ENCODE measurements around the gene MED31.
A peak's percentile ranks its signal among the peaks of the same experiment; 100 is the strongest.
"Not testable (repeated sequence)": the region's sequence is repeated elsewhere in the genome, so short reads cannot be mapped to it uniquely, and the experiment has no call there.

Gene MED31

GRCh38 chr17:6655732-6656361 lies 4.4 kb upstream of the MED31 start:
- Mint-ChIP-seq H3K27me3 (ENCODE audit: low read depth) (peaks cover 28% of the 10 kb centered on the region), H3K4me1 (ENCODE audit: low read depth) (peaks cover 48% of the 10 kb centered on the region), H3K4me3 (peak overlapping the region; percentile 84), H3K36me3 (ENCODE audit: low read depth) (peaks cover 16% of the 10 kb centered on the region), H3K27ac (peak overlapping the region; percentile 22)
- not testable (repeated sequence) for H3K9me3 Mint-ChIP-seq

DNA sequence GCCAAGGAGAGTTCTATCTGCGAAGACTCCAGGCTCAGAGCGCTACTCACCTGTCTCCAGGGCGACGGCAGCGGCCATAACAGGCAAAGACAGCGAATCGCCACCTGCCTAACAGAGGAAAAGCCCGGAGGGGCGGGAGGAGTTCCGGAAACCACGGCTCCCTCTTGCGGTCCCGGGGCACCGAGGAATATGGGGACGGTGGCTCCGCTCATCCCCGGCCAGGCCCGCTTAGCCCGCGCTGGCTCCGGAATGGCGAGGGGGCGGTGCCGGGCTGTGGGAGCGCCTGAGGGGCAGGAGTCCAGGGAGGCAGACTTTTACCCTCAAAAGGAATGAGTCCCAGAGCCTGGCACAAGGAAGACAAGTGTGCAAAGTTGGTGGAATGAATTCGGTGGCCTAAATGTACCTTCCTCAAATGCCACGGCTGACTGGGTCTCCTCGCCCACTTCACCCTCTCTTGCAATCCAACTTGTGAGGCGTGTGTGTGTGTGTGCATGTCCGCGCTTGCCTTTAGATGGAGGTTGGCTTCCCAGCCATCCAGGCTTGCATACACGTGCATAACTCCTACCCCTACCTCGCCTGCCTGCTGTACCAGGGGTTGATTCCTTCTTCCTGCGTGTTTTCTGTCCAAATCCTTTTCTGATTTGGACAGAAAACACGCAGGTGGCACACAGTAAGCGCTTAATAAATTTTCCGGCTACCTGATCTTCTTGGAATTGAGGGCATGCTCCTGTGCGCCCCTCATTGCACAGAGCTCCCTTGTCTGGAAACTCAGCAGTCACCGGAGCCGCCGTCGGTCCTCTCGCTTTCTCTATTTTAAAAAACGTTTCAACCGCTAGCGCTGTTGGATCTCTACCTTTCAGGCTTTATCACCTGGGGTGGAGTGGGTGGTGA lies 3.7 kb upstream of the MED31 start:
- H3K4me1 Mint-ChIP-seq (ENCODE audit: low read depth), result peaks cover 47% of the 10 kb centered on the region
- H3K27ac Mint-ChIP-seq, result no peak overlapping the region
- no peaks in the 10 kb centered on the region for H3K9me3 Mint-ChIP-seq
- H3K27me3 Mint-ChIP-seq (ENCODE audit: low read depth), result peaks cover 25% of the 10 kb centered on the region
- peak overlapping the region; percentile 84 for H3K4me3 Mint-ChIP-seq
- H3K36me3 Mint-ChIP-seq (ENCODE audit: low read depth), result peaks cover 14% of the 10 kb centered on the region

DNA sequence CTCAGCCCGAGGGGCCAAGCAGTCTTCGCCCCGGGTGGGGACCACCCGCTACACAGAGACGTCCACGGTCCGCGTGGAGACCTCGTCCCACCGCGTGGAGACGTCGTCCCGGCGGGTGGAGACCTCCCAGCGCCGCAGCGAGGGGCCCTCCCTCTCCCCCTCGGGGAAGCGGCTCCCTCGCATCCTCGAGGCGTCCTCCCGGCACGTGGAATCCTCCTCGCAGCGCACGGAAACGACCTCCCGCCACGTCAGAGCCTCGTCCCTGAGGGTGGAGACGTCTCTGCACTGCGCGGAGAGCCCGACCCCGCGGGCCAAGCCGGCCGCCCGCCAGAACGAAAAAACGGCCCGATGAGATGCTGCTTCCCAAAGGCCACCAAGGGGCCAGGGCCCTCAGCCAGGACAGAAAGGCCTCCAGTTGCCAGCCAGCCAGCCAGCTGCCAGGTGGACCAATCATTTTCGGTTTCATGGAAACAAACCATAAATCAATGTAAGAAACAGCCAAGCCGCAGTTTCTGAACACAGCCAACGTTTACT lies 581 bp upstream of the MED31 start:
- H3K9me3 Mint-ChIP-seq, result no peaks in the 10 kb centered on the region
- peaks cover 21% of the 10 kb centered on the region for H3K36me3 Mint-ChIP-seq (ENCODE audit: low read depth)
- H3K4me1 Mint-ChIP-seq (ENCODE audit: low read depth), result peaks cover 53% of the 10 kb centered on the region
- peak overlapping the region; percentile 54 for H3K4me3 Mint-ChIP-seq
- H3K27me3 Mint-ChIP-seq (ENCODE audit: low read depth), result peaks cover 22% of the 10 kb centered on the region
- no peak overlapping the region for H3K27ac Mint-ChIP-seq

- Mint-ChIP-seq H3K36me3 (ENCODE audit: low read depth) (peaks cover 34% of the 10 kb centered on the region), H3K27ac (no peak overlapping the region), H3K4me1 (ENCODE audit: low read depth) (peaks cover 63% of the 10 kb centered on the region), H3K4me3 (no peak overlapping the region), H3K9me3 (no peaks in the 10 kb centered on the region), H3K27me3 (ENCODE audit: low read depth) (peaks cover under 1% of the 10 kb centered on the region)
Measured at GRCh38 chr17:6648181-6648580, 3.2 kb downstream of the MED31 start.

DNA sequence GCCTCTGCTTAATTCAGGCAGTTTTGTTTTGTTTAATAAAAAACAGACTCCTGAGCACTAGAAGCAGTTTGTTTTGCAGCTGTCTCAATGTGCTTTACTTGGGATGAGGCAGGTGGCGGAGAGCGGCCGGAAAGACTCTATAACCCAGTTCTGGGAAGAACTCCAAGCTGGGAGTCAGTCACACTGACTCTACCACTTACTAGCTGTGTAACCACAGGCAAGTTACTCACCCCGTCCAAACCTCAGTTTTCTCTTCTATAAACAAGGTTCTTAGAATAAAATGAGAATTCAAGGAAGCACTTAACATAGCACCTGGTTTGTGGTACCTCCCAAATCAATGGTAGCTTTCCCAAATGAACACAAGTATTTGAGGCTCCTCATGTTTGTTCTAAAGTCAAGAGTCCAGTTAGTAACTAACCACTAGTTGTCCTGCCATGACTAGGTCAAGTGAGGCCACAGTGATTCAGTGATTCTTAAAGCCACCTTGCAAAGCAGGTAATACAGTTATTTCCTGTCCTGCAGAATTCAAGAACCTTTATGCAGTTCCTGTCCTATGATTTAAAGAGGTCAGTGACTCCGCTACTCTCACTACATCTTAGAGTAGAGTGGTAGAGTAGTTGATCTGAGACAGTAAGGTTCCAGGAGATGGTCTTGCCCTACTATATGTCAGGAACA lies 7.8 kb downstream of the MED31 start:
- no peak overlapping the region for H3K4me3 Mint-ChIP-seq
- H3K27ac Mint-ChIP-seq, result peak overlapping the region; percentile 26
- H3K4me1 Mint-ChIP-seq (ENCODE audit: low read depth), result peaks cover 63% of the 10 kb centered on the region
- H3K27me3 Mint-ChIP-seq (ENCODE audit: low read depth), result no peaks in the 10 kb centered on the region
- no peaks in the 10 kb centered on the region for H3K9me3 Mint-ChIP-seq
- H3K36me3 Mint-ChIP-seq (ENCODE audit: low read depth), result peaks cover 29% of the 10 kb centered on the region

DNA sequence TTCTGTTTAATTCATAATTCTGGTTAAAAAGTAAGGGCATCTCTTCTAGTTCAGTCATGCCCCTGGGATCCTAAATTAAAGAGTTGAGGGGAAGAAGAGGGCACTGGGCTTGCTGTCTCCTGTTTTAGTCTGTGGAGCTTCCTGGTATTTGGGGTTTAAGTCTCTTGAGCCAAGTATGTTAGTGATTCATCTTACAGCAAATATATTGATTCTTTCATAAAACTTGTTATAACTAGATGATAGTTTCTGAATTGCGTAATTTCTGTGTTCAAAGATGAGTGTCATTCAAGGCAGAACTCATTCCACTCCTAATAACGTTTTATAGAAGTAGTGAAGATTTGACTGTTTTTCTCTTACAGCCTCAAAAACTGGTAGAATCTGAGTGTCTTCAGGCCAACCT lies 8.8 kb downstream of the MED31 start:
- Mint-ChIP-seq H3K9me3 (no peaks in the 10 kb centered on the region), H3K4me3 (peak overlapping the region; percentile 57), H3K4me1 (ENCODE audit: low read depth) (peaks cover 61% of the 10 kb centered on the region), H3K36me3 (ENCODE audit: low read depth) (peaks cover 24% of the 10 kb centered on the region), H3K27ac (peak overlapping the region; percentile 57), H3K27me3 (ENCODE audit: low read depth) (no peaks in the 10 kb centered on the region)

- H3K4me1 Mint-ChIP-seq (ENCODE audit: low read depth), result peaks cover 53% of the 10 kb centered on the region
Measured at GRCh38 chr17:6641247-6641863, 10.1 kb downstream of the MED31 start.

GRCh38 chr17:6640536-6641246 lies 10.7 kb downstream of the MED31 start, which contains the start of the genes KIAA0753 and TXNDC17:
Gene KIAA0753, minus strand, starts transcription at chr17:6640711. Its CDS starts 5,608 bp downstream, at chr17:6635103.
Gene TXNDC17, plus strand, starts transcription at chr17:6641060. Its CDS starts 23 bp downstream, at chr17:6641083.
- Mint-ChIP-seq H3K36me3 (ENCODE audit: low read depth) (peaks cover 21% of the 10 kb centered on the region), H3K4me3 (peak within 1 kb of the TSS; percentile 87), H3K27me3 (ENCODE audit: low read depth) (no peaks in the 10 kb centered on the region), H3K27ac (peak within 1 kb of the TSS; percentile 96), H3K9me3 (no peaks in the 10 kb centered on the region), H3K4me1 (ENCODE audit: low read depth) (peaks cover 49% of the 10 kb centered on the region)

More at GRCh38 chr17:6641247-6641863, 10.1 kb downstream of the MED31 start:
- peak overlapping the region; percentile 87 for H3K4me3 Mint-ChIP-seq
- peaks cover 26% of the 10 kb centered on the region for H3K36me3 Mint-ChIP-seq (ENCODE audit: low read depth)
- no peaks in the 10 kb centered on the region for H3K27me3 Mint-ChIP-seq (ENCODE audit: low read depth)
- peak overlapping the region; percentile 96 for H3K27ac Mint-ChIP-seq
- H3K9me3 Mint-ChIP-seq, result no peaks in the 10 kb centered on the region

- H3K27ac Mint-ChIP-seq, result peak overlapping the region; percentile 96
- H3K4me3 Mint-ChIP-seq, result peak overlapping the region; percentile 87
- peaks cover 20% of the 10 kb centered on the region for H3K36me3 Mint-ChIP-seq (ENCODE audit: low read depth)
- peaks cover 45% of the 10 kb centered on the region for H3K4me1 Mint-ChIP-seq (ENCODE audit: low read depth)
- no peaks in the 10 kb centered on the region for H3K9me3 Mint-ChIP-seq
- no peaks in the 10 kb centered on the region for H3K27me3 Mint-ChIP-seq (ENCODE audit: low read depth)
Measured at GRCh38 chr17:6639586-6640535, 11.5 kb downstream of the MED31 start.

DNA sequence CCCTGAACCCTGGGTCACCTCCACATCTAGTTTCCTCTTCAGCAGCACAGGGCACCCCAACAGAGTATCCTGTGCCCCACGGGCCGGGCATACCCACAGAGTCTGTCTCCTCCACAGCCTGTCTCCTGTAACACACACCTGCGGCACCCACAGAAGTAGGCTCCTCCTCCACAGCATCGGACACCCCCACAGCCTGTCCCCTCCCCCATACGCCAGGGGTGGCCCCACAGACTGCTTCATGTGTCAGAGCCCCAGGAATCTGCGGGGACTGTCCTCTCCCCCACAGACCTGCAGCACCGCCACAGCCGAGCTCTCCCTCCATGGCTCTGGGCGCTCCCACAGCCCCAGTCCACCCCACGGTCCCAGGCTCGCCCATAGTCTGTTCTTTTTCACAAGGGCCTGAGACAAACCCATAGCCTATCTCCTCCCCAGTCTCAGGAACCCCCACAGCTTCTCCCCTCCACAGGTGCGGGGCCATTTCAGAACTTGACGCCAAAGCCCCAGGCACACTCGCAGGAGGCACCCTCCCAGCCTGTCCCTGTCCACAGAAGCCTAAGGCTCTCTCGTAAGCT lies 12.3 kb downstream of the MED31 start:
- H3K27me3 Mint-ChIP-seq (ENCODE audit: low read depth), result no peaks in the 10 kb centered on the region
- H3K27ac Mint-ChIP-seq, result peak overlapping the region; percentile 58
- peaks cover 41% of the 10 kb centered on the region for H3K4me1 Mint-ChIP-seq (ENCODE audit: low read depth)
- H3K9me3 Mint-ChIP-seq, result no peaks in the 10 kb centered on the region
- peak overlapping the region; percentile 87 for H3K4me3 Mint-ChIP-seq
- H3K36me3 Mint-ChIP-seq (ENCODE audit: low read depth), result peaks cover 19% of the 10 kb centered on the region

- peaks cover 23% of the 10 kb centered on the region for H3K36me3 Mint-ChIP-seq (ENCODE audit: low read depth)
- no peaks in the 10 kb centered on the region for H3K27me3 Mint-ChIP-seq (ENCODE audit: low read depth)
- H3K4me1 Mint-ChIP-seq (ENCODE audit: low read depth), result peaks cover 33% of the 10 kb centered on the region
- no peaks in the 10 kb centered on the region for H3K9me3 Mint-ChIP-seq
- H3K4me3 Mint-ChIP-seq, result peak overlapping the region; percentile 48
- peak overlapping the region; percentile 58 for H3K27ac Mint-ChIP-seq
Measured at GRCh38 chr17:6638046-6638908, 13.1 kb downstream of the MED31 start.

DNA sequence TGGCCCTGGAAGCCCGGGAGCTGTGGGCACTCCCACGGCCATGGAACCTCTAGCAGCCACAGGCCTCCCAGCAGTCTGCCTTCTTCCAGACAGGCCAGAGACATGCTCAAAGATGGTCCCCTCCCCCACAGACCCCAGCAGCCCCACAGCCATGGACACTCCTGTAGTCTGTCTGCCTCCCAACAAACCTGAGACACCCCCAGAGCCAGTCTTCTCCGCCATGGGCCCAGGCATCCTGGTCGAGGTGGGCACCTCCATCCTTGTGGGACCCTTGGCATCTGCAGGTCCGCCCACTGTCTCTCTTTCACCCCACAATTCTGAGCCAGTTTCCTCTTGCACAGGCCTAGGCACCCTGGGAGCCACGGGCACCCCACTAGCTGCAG lies 14.0 kb downstream of the MED31 start:
- Mint-ChIP-seq H3K27me3 (ENCODE audit: low read depth) (no peaks in the 10 kb centered on the region), H3K4me3 (no peak overlapping the region), H3K4me1 (ENCODE audit: low read depth) (peaks cover 27% of the 10 kb centered on the region), H3K36me3 (ENCODE audit: low read depth) (peaks cover 28% of the 10 kb centered on the region), H3K9me3 (no peaks in the 10 kb centered on the region), H3K27ac (no peak overlapping the region)
